GM18909 (cell line): ENCODE results near the gene TMEFF1.

Experiments used
- ATAC-seq: cut with Tn5 transposase; IDR thresholded peaks from one replicate; pipeline ENCODE4 v1.9.1; 2021; ENCODE audit warnings: mild to moderate bottlenecking; ENCODE audit not compliant: unreplicated experiment, poor library complexity

Gene TMEFF1

GRCh38 chr9:100445903-100446549 lies 26.9 kb upstream of the TMEFF1 start:
- ATAC-seq = no peak

GRCh38 chr9:100447041-100447440 lies 25.9 kb upstream of the TMEFF1 start:
- no peak for ATAC-seq

GRCh38 chr9:100448266-100448665 lies 24.7 kb upstream of the TMEFF1 start:
- ATAC-seq = no peak

GRCh38 chr9:100449420-100449819 lies 23.5 kb upstream of the TMEFF1 start:
- ATAC-seq = peak; percentile 64

GRCh38 chr9:100452894-100453293 lies 20.1 kb upstream of the TMEFF1 start:
- ATAC-seq = no peak

GRCh38 chr9:100455470-100455869 lies 17.5 kb upstream of the TMEFF1 start:
- ATAC-seq = no peak

GRCh38 chr9:100457517-100457916 lies 15.4 kb upstream of the TMEFF1 start:
- ATAC-seq = no peak

- no peak for ATAC-seq
These were observed 13.0 kb upstream of the TMEFF1 start for GRCh38 chr9:100459963-100460362.

- no peak for ATAC-seq
These were observed 7.7 kb upstream of the TMEFF1 start for GRCh38 chr9:100465274-100465673.

- ATAC-seq = no peak
These were observed 7.2 kb upstream of the TMEFF1 start for GRCh38 chr9:100465761-100466160.

- no peak for ATAC-seq
These were observed 6.6 kb upstream of the TMEFF1 start for GRCh38 chr9:100466171-100466828.

- no peak for ATAC-seq
These were observed 6.1 kb upstream of the TMEFF1 start for GRCh38 chr9:100466829-100467221.

GRCh38 chr9:100468041-100468440 lies 4.9 kb upstream of the TMEFF1 start:
- no peak for ATAC-seq

GRCh38 chr9:100472268-100472667 lies 681 bp upstream of the TMEFF1 start:
- ATAC-seq = no peak

- ATAC-seq = peak; percentile 79
These were observed 530 bp downstream of the TMEFF1 start for GRCh38 chr9:100473276-100474081.

- ATAC-seq = no peak
These were observed 1.4 kb downstream of the TMEFF1 start for GRCh38 chr9:100474082-100474923.

- no peak for ATAC-seq
These were observed 2.0 kb downstream of the TMEFF1 start for GRCh38 chr9:100474924-100475276.

GRCh38 chr9:100477241-100477640 lies 4.3 kb downstream of the TMEFF1 start:
- ATAC-seq = no peak

- ATAC-seq = no peak
These were observed 5.2 kb downstream of the TMEFF1 start for GRCh38 chr9:100478192-100478591.

- no peak for ATAC-seq
These were observed 6.9 kb downstream of the TMEFF1 start for GRCh38 chr9:100479820-100480219.

- ATAC-seq = no peak
These were observed 12.2 kb downstream of the TMEFF1 start for GRCh38 chr9:100485196-100485595.
